K562 (cell line): ENCODE measurements around the gene VEGFC.

Source experiments
- BHLHE40 ChIP-seq: IDR thresholded peaks from 2 replicates; pipeline ENCODE4 v1.6.1; 2011; ENCODE audit warnings: low read length, improper control_type of control experiment
- FOXJ3 ChIP-seq: sonication (generic); formaldehyde crosslinking; IDR thresholded peaks from 2 replicates; pipeline ENCODE4 v1.4.0; 2020; ENCODE audit warnings: mild to moderate bottlenecking, missing genetic modification reagents
- FOXP1 ChIP-seq: sonication (generic); formaldehyde crosslinking; IDR thresholded peaks from 2 replicates; pipeline ENCODE4 v1.8.0; 2022; ENCODE audit warnings: mild to moderate bottlenecking, missing genetic modification reagents
- NFATC3 ChIP-seq: fragments of 450-650 bp; IDR thresholded peaks from 2 replicates; pipeline ENCODE4 v1.6.1; 2017; ENCODE audit warnings: mild to moderate bottlenecking
- POLR2AphosphoS5 ChIP-seq: IDR thresholded peaks from 2 replicates; pipeline ENCODE4 v1.6.1; 2011; ENCODE audit warnings: mild to moderate bottlenecking, low read depth, low read length, moderate library complexity; ENCODE audit not compliant: control insufficient read depth, insufficient read depth
- TEAD1 ChIP-seq, 2 experiments: fragments of 450-650 bp in 1 of 2; sonication (generic) in 1 of 2; formaldehyde crosslinking; IDR thresholded peaks; 2 replicates each; pipeline versions ENCODE4 v1.4.0 to v1.8.0; 2020 to 2022; ENCODE audit warnings: mild to moderate bottlenecking in 2 of 2, missing genetic modification reagents in 1 of 2
- ZBTB8A ChIP-seq: fragments of 450-650 bp; IDR thresholded peaks from 2 replicates; pipeline ENCODE4 v1.6.1; 2018; ENCODE audit warnings: mild to moderate bottlenecking, moderate library complexity; ENCODE audit not compliant: partially characterized antibody
- TF ChIP-seq, protein P1 (sequence below), 3 experiments: IDR thresholded peaks in 2 of 3; conservative IDR thresholded peaks in 1 of 3; 2 replicates each; pipeline ENCODE4 v1.5.1; 2011 to 2012; ENCODE audit warnings: low read length in 3 of 3, mild to moderate bottlenecking in 3 of 3, control low read depth in 2 of 3, improper control_type of control experiment in 1 of 3, inconsistent platforms in 1 of 3, low read depth in 1 of 3, mixed read lengths in 1 of 3, moderate library complexity in 1 of 3; ENCODE audit not compliant: insufficient read depth in 2 of 3

GRCh38 chr4:176761872-176762271, 30.9 kb downstream of the VEGFC start:
- TF ChIP-seq, protein P1, sequence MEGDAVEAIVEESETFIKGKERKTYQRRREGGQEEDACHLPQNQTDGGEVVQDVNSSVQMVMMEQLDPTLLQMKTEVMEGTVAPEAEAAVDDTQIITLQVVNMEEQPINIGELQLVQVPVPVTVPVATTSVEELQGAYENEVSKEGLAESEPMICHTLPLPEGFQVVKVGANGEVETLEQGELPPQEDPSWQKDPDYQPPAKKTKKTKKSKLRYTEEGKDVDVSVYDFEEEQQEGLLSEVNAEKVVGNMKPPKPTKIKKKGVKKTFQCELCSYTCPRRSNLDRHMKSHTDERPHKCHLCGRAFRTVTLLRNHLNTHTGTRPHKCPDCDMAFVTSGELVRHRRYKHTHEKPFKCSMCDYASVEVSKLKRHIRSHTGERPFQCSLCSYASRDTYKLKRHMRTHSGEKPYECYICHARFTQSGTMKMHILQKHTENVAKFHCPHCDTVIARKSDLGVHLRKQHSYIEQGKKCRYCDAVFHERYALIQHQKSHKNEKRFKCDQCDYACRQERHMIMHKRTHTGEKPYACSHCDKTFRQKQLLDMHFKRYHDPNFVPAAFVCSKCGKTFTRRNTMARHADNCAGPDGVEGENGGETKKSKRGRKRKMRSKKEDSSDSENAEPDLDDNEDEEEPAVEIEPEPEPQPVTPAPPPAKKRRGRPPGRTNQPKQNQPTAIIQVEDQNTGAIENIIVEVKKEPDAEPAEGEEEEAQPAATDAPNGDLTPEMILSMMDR (IDR thresholded peaks at IDR 0.05 in 2 of 3, conservative IDR thresholded peaks at IDR 0.05 in 1 of 3; ENCODE audit: insufficient read depth in 2 of 3, low read depth in 1 of 3, low read length in 3 of 3), result no peak
- no peak for TF ChIP-seq NFATC3
- TF ChIP-seq BHLHE40, result no peak
- no peak for TF ChIP-seq TEAD1 (CRISPR knock-in tag; IDR thresholded peaks at IDR 0.05)
- no peak for TF ChIP-seq ZBTB8A
- no peak for TF ChIP-seq FOXP1 (CRISPR knock-in tag)
- TF ChIP-seq POLR2AphosphoS5, result no peak
- no peak for TF ChIP-seq FOXJ3 (CRISPR knock-in tag)
